Activated CD4-positive, alpha-beta T cell treated with anti-CD3 and anti-CD28 coated beads, Interleukin-2, Interleukin-4, amounts not matched to agents 100 ng/mL and 50 ng/mL, durations not matched to agents 16 hours and 8 hours (primary cell): ENCODE measurements around the gene LCN2.
"Not testable (repeated sequence)": the region's sequence is repeated elsewhere in the genome, so short reads cannot be mapped to it uniquely, and the experiment has no call there.

Experiments used
- DNase-seq: peaks from one replicate; pipeline ENCODE4 v3.0.0-alpha.2; 2020; ENCODE audit warnings: low spot score

LCN2 gene

GRCh38 chr9:128149001-128149701 is at the start of gene LCN2:
Gene LCN2 (plus strand): TSS chr9:128149453. CDS start chr9:128149526, 73 bp downstream.
- DNase-seq = no peak

GRCh38 chr9:128099932-128100491 is 49.2 kb upstream of the LCN2 start:
- no peak for DNase-seq

GRCh38 chr9:128100581-128100980 is 48.7 kb upstream of the LCN2 start:
- DNase-seq = no peak

- DNase-seq = no peak
Observed at GRCh38 chr9:128101231-128101661, 48.0 kb upstream of the LCN2 start.

- no peak for DNase-seq
Observed at GRCh38 chr9:128101690-128102089, 47.6 kb upstream of the LCN2 start.

GRCh38 chr9:128102196-128102595 is 47.1 kb upstream of the LCN2 start:
- no peak for DNase-seq

- no peak for DNase-seq
Observed at GRCh38 chr9:128102861-128103588, 46.2 kb upstream of the LCN2 start.

- peak; percentile 48 for DNase-seq
Observed at GRCh38 chr9:128103589-128103962, 45.7 kb upstream of the LCN2 start.

- no peak for DNase-seq
Observed at GRCh38 chr9:128104171-128104618, 45.1 kb upstream of the LCN2 start.

- DNase-seq = no peak
Observed at GRCh38 chr9:128105538-128106175, 43.6 kb upstream of the LCN2 start.

- no peak for DNase-seq
Observed at GRCh38 chr9:128106181-128106939, 42.9 kb upstream of the LCN2 start.

GRCh38 chr9:128106940-128107467 is 42.2 kb upstream of the LCN2 start:
- DNase-seq = no peak

- no peak for DNase-seq
Observed at GRCh38 chr9:128107468-128108268, 41.6 kb upstream of the LCN2 start.

GRCh38 chr9:128108269-128109049 is 40.8 kb upstream of the LCN2 start:
- no peak for DNase-seq

- no peak for DNase-seq
Observed at GRCh38 chr9:128109050-128109709, 40.1 kb upstream of the LCN2 start.

GRCh38 chr9:128111726-128112125 is 37.5 kb upstream of the LCN2 start:
- DNase-seq = not testable (repeated sequence)

GRCh38 chr9:128113526-128114325 is 35.5 kb upstream of the LCN2 start:
- no peak for DNase-seq

GRCh38 chr9:128114326-128115186 is 34.7 kb upstream of the LCN2 start:
- no peak for DNase-seq
